ENCODE data around the gene GLI1.

The GLI1 gene

GRCh38 chr12:57416039-57416996 is 43.3 kb upstream of the GLI1 start:
- WGBS, 2 donors (ENCODE audit: extremely low coverage in 2 of 2, insufficient read length in 2 of 2, insufficient replicate concordance in 1 of 2) = no CpG with 5 or more reads among the region's 8 CpGs
- Histone ChIP-seq H3K36me3 (replicated peaks in 1 of 2; ENCODE audit: control insufficient read depth in 2 of 2, insufficient read depth in 2 of 2, low read length in 2 of 2) (peaks cover 0 to 7% of the 10 kb centered on the region in 2 donors), H3K4me3 (ENCODE audit: low read length in 2 of 2) (no peak overlapping the region), H3K4me2 (ENCODE audit: insufficient read depth, low read length, poor library complexity, severe bottlenecking) (no peak overlapping the region), H4K8ac (ENCODE audit: low read depth, low read length) (no peak overlapping the region), H3K23ac (ENCODE audit: low read depth, low read length, poor library complexity) (no peak overlapping the region), H2BK12ac (ENCODE audit: low read length) (no peak overlapping the region), H3K14ac (ENCODE audit: low read length) (no peak overlapping the region), H3K9ac (ENCODE audit: low read depth, low read length, poor library complexity) (no peak overlapping the region), H2BK15ac (ENCODE audit: low read length) (no peak overlapping the region), H3K4me1 (ENCODE audit: control insufficient read depth in 2 of 2, insufficient read depth in 1 of 2, low read depth in 1 of 2, low read length in 2 of 2) (peaks cover 0 to 6% of the 10 kb centered on the region in 2 donors), H2AFZ (ENCODE audit: low read length) (no peak overlapping the region), H3K18ac (ENCODE audit: low read length) (no peak overlapping the region), H2BK5ac (ENCODE audit: low read length) (no peak overlapping the region), H3K79me1 (ENCODE audit: low read depth, low read length) (no peaks in the 10 kb centered on the region), H3K9me3 (replicated peaks in 1 of 2; ENCODE audit: control insufficient read depth in 2 of 2, insufficient read depth in 1 of 2, low read depth in 1 of 2, low read length in 2 of 2) (no peaks in the 10 kb centered on the region), H3K4ac (ENCODE audit: low read length) (no peak overlapping the region), H4K91ac (ENCODE audit: low read depth, low read length, poor library complexity) (no peak overlapping the region), H2BK120ac (ENCODE audit: low read depth, low read length) (no peak overlapping the region), H3K27ac (replicated peaks; ENCODE audit: low read length) (no peak overlapping the region), H2AK5ac (ENCODE audit: low read depth, low read length) (no peak overlapping the region), H3K27me3 (ENCODE audit: control insufficient read depth in 3 of 3, insufficient read depth in 3 of 3, low read depth in 1 of 3, low read length in 3 of 3) (no peaks in the 10 kb centered on the region)
- no peak for DNase-seq (ENCODE audit: low spot score)

- Histone ChIP-seq H3K4ac (ENCODE audit: low read length) (no peak overlapping the region), H2BK120ac (ENCODE audit: low read depth, low read length) (no peak overlapping the region), H3K9ac (ENCODE audit: low read depth, low read length, poor library complexity) (no peak overlapping the region), H3K27me3 (ENCODE audit: control insufficient read depth in 3 of 3, insufficient read depth in 3 of 3, low read depth in 1 of 3, low read length in 3 of 3) (no peaks in the 10 kb centered on the region), H2BK15ac (ENCODE audit: low read length) (no peak overlapping the region), H2BK12ac (ENCODE audit: low read length) (no peak overlapping the region), H3K18ac (ENCODE audit: low read length) (no peak overlapping the region), H2BK5ac (ENCODE audit: low read length) (no peak overlapping the region), H3K23ac (ENCODE audit: low read depth, low read length, poor library complexity) (no peak overlapping the region), H2AFZ (ENCODE audit: low read length) (no peak overlapping the region), H3K27ac (replicated peaks; ENCODE audit: low read length) (no peak overlapping the region), H3K4me1 (ENCODE audit: control insufficient read depth in 2 of 2, insufficient read depth in 1 of 2, low read depth in 1 of 2, low read length in 2 of 2) (peaks cover 0 to 6% of the 10 kb centered on the region in 2 donors), H4K91ac (ENCODE audit: low read depth, low read length, poor library complexity) (no peak overlapping the region), H3K14ac (ENCODE audit: low read length) (no peak overlapping the region), H3K36me3 (replicated peaks in 1 of 2; ENCODE audit: control insufficient read depth in 2 of 2, insufficient read depth in 2 of 2, low read length in 2 of 2) (peaks cover 0 to 27% of the 10 kb centered on the region in 2 donors), H3K4me3 (ENCODE audit: low read length in 2 of 2) (no peak overlapping the region), H4K8ac (ENCODE audit: low read depth, low read length) (no peak overlapping the region), H3K4me2 (ENCODE audit: insufficient read depth, low read length, poor library complexity, severe bottlenecking) (no peak overlapping the region), H3K79me1 (ENCODE audit: low read depth, low read length) (no peaks in the 10 kb centered on the region), H2AK5ac (ENCODE audit: low read depth, low read length) (no peak overlapping the region), H3K9me3 (replicated peaks in 1 of 2; ENCODE audit: control insufficient read depth in 2 of 2, insufficient read depth in 1 of 2, low read depth in 1 of 2, low read length in 2 of 2) (no peaks in the 10 kb centered on the region)
- no CpG with 5 or more reads among the region's 9 CpGs for WGBS, 2 donors (ENCODE audit: extremely low coverage in 2 of 2, insufficient read length in 2 of 2, insufficient replicate concordance in 1 of 2)
- DNase-seq (ENCODE audit: low spot score) = no peak
These were observed 41.3 kb upstream of the GLI1 start for GRCh38 chr12:57418255-57418654.

GRCh38 chr12:57419495-57419894 is 40.1 kb upstream of the GLI1 start:
- H2BK120ac ChIP-seq (ENCODE audit: low read depth, low read length) = no peak overlapping the region
- H2BK12ac ChIP-seq (ENCODE audit: low read length) = no peak overlapping the region
- H3K4me1 ChIP-seq (ENCODE audit: control insufficient read depth in 2 of 2, insufficient read depth in 1 of 2, low read depth in 1 of 2, low read length in 2 of 2) = peaks cover 0 to 6% of the 10 kb centered on the region in 2 donors
- no peak overlapping the region for H2BK5ac ChIP-seq (ENCODE audit: low read length)
- H3K23ac ChIP-seq (ENCODE audit: low read depth, low read length, poor library complexity) = no peak overlapping the region
- H3K36me3 ChIP-seq (replicated peaks in 1 of 2; ENCODE audit: control insufficient read depth in 2 of 2, insufficient read depth in 2 of 2, low read length in 2 of 2) = peaks cover 0 to 35% of the 10 kb centered on the region in 2 donors
- no peak overlapping the region for H2AK5ac ChIP-seq (ENCODE audit: low read depth, low read length)
- H2BK15ac ChIP-seq (ENCODE audit: low read length) = no peak overlapping the region
- DNase-seq (ENCODE audit: low spot score) = no peak
- no peak overlapping the region for H4K8ac ChIP-seq (ENCODE audit: low read depth, low read length)
- H4K91ac ChIP-seq (ENCODE audit: low read depth, low read length, poor library complexity) = no peak overlapping the region
- H3K4me3 ChIP-seq (ENCODE audit: low read length in 2 of 2) = no peak overlapping the region
- H3K9me3 ChIP-seq (replicated peaks in 1 of 2; ENCODE audit: control insufficient read depth in 2 of 2, insufficient read depth in 1 of 2, low read depth in 1 of 2, low read length in 2 of 2) = no peaks in the 10 kb centered on the region
- no peak overlapping the region for H3K9ac ChIP-seq (ENCODE audit: low read depth, low read length, poor library complexity)
- no peak overlapping the region for H3K14ac ChIP-seq (ENCODE audit: low read length)
- H3K27me3 ChIP-seq (ENCODE audit: control insufficient read depth in 3 of 3, insufficient read depth in 3 of 3, low read depth in 1 of 3, low read length in 3 of 3) = no peaks in the 10 kb centered on the region
- no peak overlapping the region for H3K4ac ChIP-seq (ENCODE audit: low read length)
- H3K4me2 ChIP-seq (ENCODE audit: insufficient read depth, low read length, poor library complexity, severe bottlenecking) = no peak overlapping the region
- H2AFZ ChIP-seq (ENCODE audit: low read length) = no peak overlapping the region
- H3K79me1 ChIP-seq (ENCODE audit: low read depth, low read length) = no peaks in the 10 kb centered on the region
- WGBS, 2 donors (ENCODE audit: extremely low coverage in 2 of 2, insufficient read length in 2 of 2, insufficient replicate concordance in 1 of 2) = no CpG with 5 or more reads among the region's 2 CpGs
- no peak overlapping the region for H3K27ac ChIP-seq (replicated peaks; ENCODE audit: low read length)
- H3K18ac ChIP-seq (ENCODE audit: low read length) = no peak overlapping the region

GRCh38 chr12:57420482-57420881 is 39.1 kb upstream of the GLI1 start:
- Histone ChIP-seq H2AK5ac (ENCODE audit: low read depth, low read length) (no peak overlapping the region), H3K27ac (replicated peaks; ENCODE audit: low read length) (no peak overlapping the region), H3K4ac (ENCODE audit: low read length) (no peak overlapping the region), H4K8ac (ENCODE audit: low read depth, low read length) (no peak overlapping the region), H3K4me3 (ENCODE audit: low read length in 2 of 2) (no peak overlapping the region), H3K9me3 (replicated peaks in 1 of 2; ENCODE audit: control insufficient read depth in 2 of 2, insufficient read depth in 1 of 2, low read depth in 1 of 2, low read length in 2 of 2) (no peaks in the 10 kb centered on the region), H3K4me1 (ENCODE audit: control insufficient read depth in 2 of 2, insufficient read depth in 1 of 2, low read depth in 1 of 2, low read length in 2 of 2) (no peaks in the 10 kb centered on the region), H3K27me3 (ENCODE audit: control insufficient read depth in 3 of 3, insufficient read depth in 3 of 3, low read depth in 1 of 3, low read length in 3 of 3) (no peaks in the 10 kb centered on the region), H3K14ac (ENCODE audit: low read length) (no peak overlapping the region), H3K23ac (ENCODE audit: low read depth, low read length, poor library complexity) (no peak overlapping the region), H3K9ac (ENCODE audit: low read depth, low read length, poor library complexity) (no peak overlapping the region), H4K91ac (ENCODE audit: low read depth, low read length, poor library complexity) (no peak overlapping the region), H2AFZ (ENCODE audit: low read length) (no peak overlapping the region), H2BK120ac (ENCODE audit: low read depth, low read length) (no peak overlapping the region), H3K36me3 (replicated peaks in 1 of 2; ENCODE audit: control insufficient read depth in 2 of 2, insufficient read depth in 2 of 2, low read length in 2 of 2) (peaks cover 0 to 41% of the 10 kb centered on the region in 2 donors), H3K4me2 (ENCODE audit: insufficient read depth, low read length, poor library complexity, severe bottlenecking) (no peak overlapping the region), H3K18ac (ENCODE audit: low read length) (no peak overlapping the region), H2BK5ac (ENCODE audit: low read length) (no peak overlapping the region), H2BK15ac (ENCODE audit: low read length) (no peak overlapping the region), H3K79me1 (ENCODE audit: low read depth, low read length) (no peaks in the 10 kb centered on the region), H2BK12ac (ENCODE audit: low read length) (no peak overlapping the region)
- no peak for DNase-seq (ENCODE audit: low spot score)
- no CpG with 5 or more reads among the region's 5 CpGs for WGBS, 2 donors (ENCODE audit: extremely low coverage in 2 of 2, insufficient read length in 2 of 2, insufficient replicate concordance in 1 of 2)

Data from neuronal stem cell (in vitro differentiated cells).